HG03139 (cell line): Measurements from ENCODE around the gene SLC36A2.
A peak's percentile ranks its signal among the peaks of the same experiment; 100 is the strongest.

Source experiments
- ATAC-seq: cut with Tn5 transposase; IDR thresholded peaks from one replicate; pipeline ENCODE4 v1.9.1; 2021; ENCODE audit not compliant: unreplicated experiment

The SLC36A2 gene

GRCh38 chr5:151284392-151284967 is 62.9 kb downstream of the SLC36A2 start:
- ATAC-seq, result no peak

- ATAC-seq, result no peak
These were observed 64.1 kb downstream of the SLC36A2 start for GRCh38 chr5:151283120-151283825.

GRCh38 chr5:151281001-151281639 is 66.2 kb downstream of the SLC36A2 start:
- no peak for ATAC-seq

- no peak for ATAC-seq
These were observed 66.9 kb downstream of the SLC36A2 start for GRCh38 chr5:151280443-151280842.

DNA sequence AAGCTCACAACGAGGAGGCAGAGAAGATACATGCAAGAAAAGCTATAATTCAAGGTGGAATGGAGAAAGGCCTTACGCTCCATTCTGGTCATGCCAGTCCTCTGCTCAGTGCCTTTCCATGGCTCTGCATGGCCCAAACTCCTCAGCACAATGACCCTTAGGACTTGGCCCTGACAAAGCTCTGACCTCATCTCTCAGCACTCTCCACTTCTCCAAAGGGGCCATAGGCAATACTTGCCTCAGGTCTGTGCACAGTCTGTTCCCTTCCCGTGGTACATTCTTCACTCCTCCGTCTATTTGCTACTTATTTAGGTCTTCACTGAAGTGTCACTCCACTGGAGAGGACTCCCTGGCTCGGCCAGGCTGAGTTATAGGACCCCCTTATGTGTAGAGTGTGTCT is 68.5 kb downstream of the SLC36A2 start:
- no peak for ATAC-seq

DNA sequence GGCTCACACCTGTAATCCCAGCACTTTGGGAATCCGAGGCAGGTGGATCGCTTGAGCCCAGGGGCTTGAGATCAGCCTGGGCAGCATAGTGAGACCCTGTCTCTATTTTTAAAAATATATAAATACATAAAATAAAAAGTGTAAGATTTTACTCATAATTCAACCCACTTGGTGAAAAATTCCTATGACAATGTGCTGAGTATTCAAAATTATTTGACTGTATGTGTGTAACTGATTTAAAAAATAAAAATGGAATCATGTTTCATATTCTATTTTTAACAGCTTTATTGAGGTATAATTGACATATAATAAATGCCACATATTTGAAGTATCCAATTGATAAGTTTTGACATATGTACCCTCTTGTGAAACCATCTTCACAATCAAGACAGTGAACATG is 71.6 kb downstream of the SLC36A2 start:
- no peak for ATAC-seq

DNA sequence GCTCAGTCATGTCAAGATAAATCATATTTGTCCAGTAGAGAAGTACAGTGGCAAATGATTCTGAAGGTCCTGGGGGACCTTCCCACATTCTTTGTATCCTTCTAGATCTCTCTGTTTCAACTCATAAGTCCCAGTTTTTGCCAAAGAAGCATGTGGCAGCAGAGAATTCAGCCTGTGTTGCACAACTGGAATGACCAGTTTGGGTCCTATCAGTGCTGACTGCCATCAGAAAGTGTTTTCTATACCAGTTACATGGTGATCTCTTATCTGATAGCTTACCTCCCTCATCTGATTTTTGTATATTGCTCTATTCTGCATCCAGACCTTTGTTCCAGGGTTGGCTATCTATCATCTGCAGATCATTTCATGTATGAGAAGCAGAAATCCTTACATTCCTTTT is 72.7 kb downstream of the SLC36A2 start:
- no peak for ATAC-seq

GRCh38 chr5:151271336-151271735 is 76.0 kb downstream of the SLC36A2 start:
- ATAC-seq, result no peak

DNA sequence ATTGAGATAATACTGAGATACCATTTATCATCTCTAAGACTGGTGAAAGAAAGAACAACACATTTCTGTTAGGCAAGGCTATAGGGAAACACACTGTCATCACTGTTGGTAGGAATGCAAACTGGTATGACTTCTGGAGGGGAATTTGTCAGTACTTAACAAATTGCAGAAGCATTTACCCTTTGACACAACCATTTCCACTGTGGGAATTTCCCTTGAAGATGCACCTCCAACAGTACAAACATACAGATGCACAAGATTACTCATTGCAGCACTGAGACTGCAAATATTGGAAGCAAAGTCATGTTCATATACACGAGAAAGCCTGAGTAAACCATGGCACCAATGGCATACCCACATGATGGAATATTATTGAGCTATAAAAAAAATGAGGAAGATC is 76.8 kb downstream of the SLC36A2 start:
- peak; percentile 73 for ATAC-seq

- no peak for ATAC-seq
These were observed 79.7 kb downstream of the SLC36A2 start for GRCh38 chr5:151267491-151268260.
